Kidney epithelial cell (primary cell): ENCODE data around the gene CDH13. TPM values are rescaled to one million over a fixed set of nuclear protein-coding genes. Genes with fewer than 3 reads are reported as not detected.

ENCODE experiments used
- DNase-seq: peaks from one replicate; pipeline ENCODE4 v3.0.0-alpha.2; 2010; ENCODE audit warnings: low read depth
- H3K27me3 ChIP-seq: 2 replicates; pipeline ENCODE4 v1.6.0; 2011; ENCODE audit warnings: low read length; ENCODE audit not compliant: control insufficient read depth, insufficient read depth
- H3K36me3 ChIP-seq: 2 replicates; pipeline ENCODE4 v1.5.1; 2011; ENCODE audit warnings: low read length; ENCODE audit not compliant: control insufficient read depth, insufficient read depth
- H3K4me3 ChIP-seq: 2 replicates; pipeline ENCODE4 v1.5.1; 2011; ENCODE audit warnings: low read depth, mild to moderate bottlenecking, control low read depth, low read length
- total RNA-seq: library from RNA; depleted of rRNA; stranded (reverse); fragments of >200 nt; gene quantifications from 2 replicates; pipeline ENCODE4 v1.2.3, GENCODE V29; 2015
- TF ChIP-seq, protein P1 (sequence below): IDR thresholded peaks from 2 replicates; pipeline ENCODE4 v1.5.1; 2011; ENCODE audit warnings: mild to moderate bottlenecking, moderate library complexity, low read length, control low read depth, inconsistent platforms; ENCODE audit not compliant: insufficient read depth, poor library complexity, severe bottlenecking

The CDH13 gene
- total RNA-seq, 1 donor from 2014 or later, result 32.8 TPM

DNA sequence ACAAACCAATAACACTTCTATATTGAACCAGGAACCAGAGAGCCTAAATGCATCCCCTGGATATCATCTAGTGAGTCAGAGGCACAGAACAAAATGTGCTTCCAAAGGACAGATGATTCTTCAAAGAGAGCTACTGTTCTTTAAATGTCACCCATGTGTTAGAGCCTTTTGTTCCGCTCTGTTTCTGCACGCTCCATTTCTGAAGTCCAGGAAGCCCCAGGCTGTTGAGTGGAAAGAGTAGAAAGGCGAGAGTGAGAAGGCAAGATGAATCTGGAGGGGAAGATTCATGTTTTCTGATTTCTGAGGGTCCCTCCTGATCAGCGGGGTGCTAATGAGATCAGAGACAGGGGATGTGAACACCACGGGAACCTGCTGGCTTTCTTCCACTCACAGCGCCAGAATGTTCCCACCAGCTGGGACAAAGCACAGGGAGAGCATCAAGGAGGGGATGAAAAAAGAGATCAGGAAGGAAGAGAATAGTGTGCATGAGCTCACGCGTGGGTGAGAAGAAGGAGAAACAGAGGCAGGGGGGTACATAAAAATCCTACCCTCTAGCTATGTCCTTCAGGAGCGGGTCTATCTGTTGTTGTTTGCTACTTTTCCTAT lies 621.1 kb downstream of the CDH13 start:
- H3K4me3 ChIP-seq, result no peak overlapping the region
- no peaks in the 10 kb centered on the region for H3K36me3 ChIP-seq
- DNase-seq, result no peak
- H3K27me3 ChIP-seq, result no peaks in the 10 kb centered on the region
- TF ChIP-seq, protein P1, sequence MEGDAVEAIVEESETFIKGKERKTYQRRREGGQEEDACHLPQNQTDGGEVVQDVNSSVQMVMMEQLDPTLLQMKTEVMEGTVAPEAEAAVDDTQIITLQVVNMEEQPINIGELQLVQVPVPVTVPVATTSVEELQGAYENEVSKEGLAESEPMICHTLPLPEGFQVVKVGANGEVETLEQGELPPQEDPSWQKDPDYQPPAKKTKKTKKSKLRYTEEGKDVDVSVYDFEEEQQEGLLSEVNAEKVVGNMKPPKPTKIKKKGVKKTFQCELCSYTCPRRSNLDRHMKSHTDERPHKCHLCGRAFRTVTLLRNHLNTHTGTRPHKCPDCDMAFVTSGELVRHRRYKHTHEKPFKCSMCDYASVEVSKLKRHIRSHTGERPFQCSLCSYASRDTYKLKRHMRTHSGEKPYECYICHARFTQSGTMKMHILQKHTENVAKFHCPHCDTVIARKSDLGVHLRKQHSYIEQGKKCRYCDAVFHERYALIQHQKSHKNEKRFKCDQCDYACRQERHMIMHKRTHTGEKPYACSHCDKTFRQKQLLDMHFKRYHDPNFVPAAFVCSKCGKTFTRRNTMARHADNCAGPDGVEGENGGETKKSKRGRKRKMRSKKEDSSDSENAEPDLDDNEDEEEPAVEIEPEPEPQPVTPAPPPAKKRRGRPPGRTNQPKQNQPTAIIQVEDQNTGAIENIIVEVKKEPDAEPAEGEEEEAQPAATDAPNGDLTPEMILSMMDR, result no peak

DNA sequence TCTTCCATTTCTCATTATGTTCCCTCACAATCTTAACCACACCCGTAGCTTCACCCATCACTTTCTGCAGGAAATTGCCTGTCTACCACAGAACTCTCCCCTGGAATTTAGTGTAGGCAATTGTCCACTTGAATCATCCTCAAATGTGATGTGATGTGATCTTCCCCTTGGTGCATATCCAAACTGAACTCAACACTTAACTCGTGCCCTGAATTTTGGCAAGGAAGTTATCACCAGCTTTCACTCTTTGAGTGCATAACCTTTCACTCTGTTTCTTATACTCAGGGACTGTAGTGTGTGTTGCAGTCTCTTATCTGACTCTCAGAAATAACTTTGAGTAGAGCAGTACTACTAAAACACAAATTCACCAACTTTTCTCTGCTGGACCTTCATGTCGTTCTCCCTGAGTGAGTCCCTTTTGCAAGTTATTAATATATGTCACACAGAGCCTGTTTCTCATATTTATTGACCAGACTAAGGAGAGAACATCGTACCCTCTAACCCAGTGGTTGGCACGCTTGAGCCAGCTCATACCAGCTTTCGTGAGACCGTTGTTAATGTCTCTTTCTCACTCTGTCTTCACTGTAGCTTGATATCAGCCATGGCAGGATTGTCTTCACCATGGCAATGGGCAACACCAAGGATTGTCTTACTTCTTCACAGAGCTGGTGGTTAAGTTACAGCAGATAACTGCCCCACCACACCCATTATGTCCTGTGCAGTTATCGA lies 622.1 kb downstream of the CDH13 start:
- Histone ChIP-seq H3K36me3 (no peaks in the 10 kb centered on the region), H3K4me3 (no peak overlapping the region), H3K27me3 (no peaks in the 10 kb centered on the region)
- no peak for DNase-seq
- TF ChIP-seq, protein P1, result no peak

- no peaks in the 10 kb centered on the region for H3K27me3 ChIP-seq
- H3K4me3 ChIP-seq, result no peak overlapping the region
- TF ChIP-seq, protein P1, result no peak
- H3K36me3 ChIP-seq, result no peaks in the 10 kb centered on the region
- DNase-seq, result no peak
Measured at GRCh38 chr16:83253521-83253920, 626.8 kb downstream of the CDH13 start.

GRCh38 chr16:83258366-83258928 lies 631.7 kb downstream of the CDH13 start:
- Histone ChIP-seq H3K4me3 (no peak overlapping the region), H3K36me3 (no peaks in the 10 kb centered on the region), H3K27me3 (no peaks in the 10 kb centered on the region)
- no peak for DNase-seq
- TF ChIP-seq, protein P1, result no peak

- H3K4me3 ChIP-seq, result no peak overlapping the region
- DNase-seq, result no peak
- TF ChIP-seq, protein P1, result no peak
- H3K27me3 ChIP-seq, result no peaks in the 10 kb centered on the region
- H3K36me3 ChIP-seq, result no peaks in the 10 kb centered on the region
Measured at GRCh38 chr16:83266848-83267553, 640.2 kb downstream of the CDH13 start.
